ENCODE results near the gene KPNA2.
"Not testable (repeated sequence)": the region's sequence is repeated elsewhere in the genome, so short reads cannot be mapped to it uniquely, and the experiment has no call there.

- TF ChIP-seq, protein P1, sequence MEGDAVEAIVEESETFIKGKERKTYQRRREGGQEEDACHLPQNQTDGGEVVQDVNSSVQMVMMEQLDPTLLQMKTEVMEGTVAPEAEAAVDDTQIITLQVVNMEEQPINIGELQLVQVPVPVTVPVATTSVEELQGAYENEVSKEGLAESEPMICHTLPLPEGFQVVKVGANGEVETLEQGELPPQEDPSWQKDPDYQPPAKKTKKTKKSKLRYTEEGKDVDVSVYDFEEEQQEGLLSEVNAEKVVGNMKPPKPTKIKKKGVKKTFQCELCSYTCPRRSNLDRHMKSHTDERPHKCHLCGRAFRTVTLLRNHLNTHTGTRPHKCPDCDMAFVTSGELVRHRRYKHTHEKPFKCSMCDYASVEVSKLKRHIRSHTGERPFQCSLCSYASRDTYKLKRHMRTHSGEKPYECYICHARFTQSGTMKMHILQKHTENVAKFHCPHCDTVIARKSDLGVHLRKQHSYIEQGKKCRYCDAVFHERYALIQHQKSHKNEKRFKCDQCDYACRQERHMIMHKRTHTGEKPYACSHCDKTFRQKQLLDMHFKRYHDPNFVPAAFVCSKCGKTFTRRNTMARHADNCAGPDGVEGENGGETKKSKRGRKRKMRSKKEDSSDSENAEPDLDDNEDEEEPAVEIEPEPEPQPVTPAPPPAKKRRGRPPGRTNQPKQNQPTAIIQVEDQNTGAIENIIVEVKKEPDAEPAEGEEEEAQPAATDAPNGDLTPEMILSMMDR (IDR thresholded peaks at IDR 0.05), result not testable (repeated sequence)
- not testable (repeated sequence) for TF ChIP-seq POLR2A (IDR thresholded peaks at IDR 0.05)
These were observed 14.4 kb downstream of the KPNA2 start for GRCh38 chr17:68049812-68050437.

Data from heart left ventricle (tissue), 13 donors.